KMS-11 (cell line): ENCODE results near the gene SNPH.

Experiments used
- H2AFZ ChIP-seq: fragments of 200-600 bp; sonication (generic); 2 replicates; pipeline ENCODE4 v1.6.1; 2016; ENCODE audit warnings: antibody characterized with exemption, mixed run types, low read depth
- H3K27ac ChIP-seq: fragments of 200-600 bp; sonication (generic); 2 replicates; pipeline ENCODE4 v1.6.1; 2016; ENCODE audit warnings: mild to moderate bottlenecking, mixed run types
- H3K27me3 ChIP-seq: fragments of 200-600 bp; sonication (generic); 2 replicates; pipeline ENCODE4 v1.6.1; 2017; ENCODE audit warnings: mild to moderate bottlenecking, low read depth, mixed run types, moderate library complexity; ENCODE audit not compliant: insufficient read depth
- H3K36me3 ChIP-seq: fragments of 200-600 bp; sonication (generic); 2 replicates; pipeline ENCODE4 v1.6.1; 2017; ENCODE audit warnings: mild to moderate bottlenecking, mixed run types; ENCODE audit not compliant: insufficient read depth
- H3K4me1 ChIP-seq: fragments of 200-600 bp; sonication (generic); 2 replicates; pipeline ENCODE4 v1.6.1; 2016; ENCODE audit warnings: mild to moderate bottlenecking, low read depth, mixed run types; ENCODE audit not compliant: poor library complexity, severe bottlenecking
- H3K4me2 ChIP-seq: fragments of 200-600 bp; sonication (generic); 2 replicates; pipeline ENCODE4 v1.7.0; 2016; ENCODE audit warnings: mild to moderate bottlenecking, mixed run types
- H3K4me3 ChIP-seq: fragments of 200-600 bp; sonication (generic); IDR thresholded peaks from 2 replicates; pipeline ENCODE4 v1.6.1; 2017; ENCODE audit warnings: low read depth, low read length, mixed read lengths; ENCODE audit not compliant: insufficient read depth
- H3K79me2 ChIP-seq: fragments of 200-600 bp; sonication (generic); 2 replicates; pipeline ENCODE4 v1.6.1; 2016; ENCODE audit warnings: low read depth, mixed run types; ENCODE audit not compliant: insufficient read depth
- H3K9ac ChIP-seq: fragments of 200-600 bp; sonication (generic); 2 replicates; pipeline ENCODE4 v1.6.1; 2016; ENCODE audit warnings: mild to moderate bottlenecking, mixed run types
- H4K20me1 ChIP-seq: fragments of 200-600 bp; sonication (generic); 2 replicates; pipeline ENCODE4 v1.6.1; 2016; ENCODE audit warnings: mild to moderate bottlenecking, mixed run types; ENCODE audit not compliant: insufficient read depth
- TF ChIP-seq, protein P1 (sequence below): fragments of 200-600 bp; sonication (generic); conservative IDR thresholded peaks from 2 replicates; pipeline ENCODE4 v1.6.1; 2017; ENCODE audit warnings: low read depth, mild to moderate bottlenecking, antibody characterized with exemption, low read length, moderate library complexity, mixed read lengths

SNPH gene

DNA sequence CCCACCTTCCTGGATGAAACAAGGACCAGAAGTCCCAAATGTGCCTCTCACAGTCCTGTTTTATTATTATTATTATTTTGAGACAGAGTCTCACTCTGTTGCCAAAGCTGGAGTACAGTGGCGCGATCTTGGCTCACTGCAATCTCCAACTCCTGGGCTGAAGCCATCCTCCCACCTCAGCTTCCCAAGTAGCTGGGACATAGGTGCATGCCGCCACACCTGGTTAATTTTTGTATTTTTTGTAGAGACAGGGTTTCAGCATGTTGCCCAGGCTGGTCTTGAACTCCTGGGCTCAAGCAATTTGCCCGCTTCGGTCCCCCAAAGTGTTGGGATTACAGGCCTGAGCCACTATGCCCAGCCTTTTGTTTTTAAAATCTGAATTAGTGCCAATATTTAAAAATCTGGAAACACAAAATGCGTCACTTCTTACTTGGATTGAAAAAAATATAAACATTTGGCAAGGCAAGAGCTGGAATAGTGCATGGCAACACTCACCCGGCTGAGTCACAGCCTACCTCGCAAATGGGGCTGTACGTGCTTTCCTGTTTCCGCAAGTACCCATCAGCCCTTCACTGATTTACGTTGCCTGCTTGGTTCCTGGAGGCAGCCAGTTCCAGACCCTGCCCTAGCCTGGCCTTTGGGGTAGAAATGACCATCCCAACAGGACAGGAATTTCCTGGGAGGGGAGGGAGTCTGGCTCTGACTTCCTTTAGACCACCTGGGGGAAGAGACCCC lies 56.6 kb downstream of the SNPH start:
- H3K36me3 ChIP-seq: no peaks in the 10 kb centered on the region
- no peak overlapping the region for H3K9ac ChIP-seq
- peaks cover 32% of the 10 kb centered on the region for H3K4me1 ChIP-seq
- TF ChIP-seq, protein P1, sequence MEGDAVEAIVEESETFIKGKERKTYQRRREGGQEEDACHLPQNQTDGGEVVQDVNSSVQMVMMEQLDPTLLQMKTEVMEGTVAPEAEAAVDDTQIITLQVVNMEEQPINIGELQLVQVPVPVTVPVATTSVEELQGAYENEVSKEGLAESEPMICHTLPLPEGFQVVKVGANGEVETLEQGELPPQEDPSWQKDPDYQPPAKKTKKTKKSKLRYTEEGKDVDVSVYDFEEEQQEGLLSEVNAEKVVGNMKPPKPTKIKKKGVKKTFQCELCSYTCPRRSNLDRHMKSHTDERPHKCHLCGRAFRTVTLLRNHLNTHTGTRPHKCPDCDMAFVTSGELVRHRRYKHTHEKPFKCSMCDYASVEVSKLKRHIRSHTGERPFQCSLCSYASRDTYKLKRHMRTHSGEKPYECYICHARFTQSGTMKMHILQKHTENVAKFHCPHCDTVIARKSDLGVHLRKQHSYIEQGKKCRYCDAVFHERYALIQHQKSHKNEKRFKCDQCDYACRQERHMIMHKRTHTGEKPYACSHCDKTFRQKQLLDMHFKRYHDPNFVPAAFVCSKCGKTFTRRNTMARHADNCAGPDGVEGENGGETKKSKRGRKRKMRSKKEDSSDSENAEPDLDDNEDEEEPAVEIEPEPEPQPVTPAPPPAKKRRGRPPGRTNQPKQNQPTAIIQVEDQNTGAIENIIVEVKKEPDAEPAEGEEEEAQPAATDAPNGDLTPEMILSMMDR: no peak
- H3K4me2 ChIP-seq: no peak overlapping the region
- H3K27ac ChIP-seq: no peak overlapping the region
- H3K27me3 ChIP-seq: no peaks in the 10 kb centered on the region
- H3K4me3 ChIP-seq: no peak overlapping the region
- H4K20me1 ChIP-seq: no peaks in the 10 kb centered on the region
- peaks cover 24% of the 10 kb centered on the region for H3K79me2 ChIP-seq
- H2AFZ ChIP-seq: no peak overlapping the region

DNA sequence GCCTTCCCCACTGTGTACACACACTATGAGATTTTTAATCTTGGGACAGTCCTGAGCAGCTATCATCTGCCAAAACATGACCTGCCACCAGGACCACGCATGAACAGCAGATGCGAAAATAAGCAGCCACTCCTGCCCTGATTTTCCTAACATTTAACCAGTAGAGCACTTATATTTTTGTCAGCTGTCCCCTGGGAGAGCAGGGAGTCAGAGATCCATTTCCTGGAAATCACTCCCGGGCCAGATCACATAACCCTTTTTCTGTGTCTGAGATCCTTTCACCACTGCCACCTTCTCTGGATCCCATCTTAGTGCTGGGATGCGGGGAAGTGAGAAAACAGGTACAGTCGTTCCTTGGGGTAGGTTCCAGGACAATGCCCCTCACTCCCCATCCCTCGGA lies 57.2 kb downstream of the SNPH start:
- no peaks in the 10 kb centered on the region for H4K20me1 ChIP-seq
- TF ChIP-seq, protein P1: no peak
- H3K4me2 ChIP-seq: no peak overlapping the region
- no peak overlapping the region for H3K27ac ChIP-seq
- no peak overlapping the region for H3K4me3 ChIP-seq
- H2AFZ ChIP-seq: no peak overlapping the region
- H3K27me3 ChIP-seq: no peaks in the 10 kb centered on the region
- no peak overlapping the region for H3K9ac ChIP-seq
- no peaks in the 10 kb centered on the region for H3K36me3 ChIP-seq
- peaks cover 26% of the 10 kb centered on the region for H3K4me1 ChIP-seq
- peaks cover 27% of the 10 kb centered on the region for H3K79me2 ChIP-seq

DNA sequence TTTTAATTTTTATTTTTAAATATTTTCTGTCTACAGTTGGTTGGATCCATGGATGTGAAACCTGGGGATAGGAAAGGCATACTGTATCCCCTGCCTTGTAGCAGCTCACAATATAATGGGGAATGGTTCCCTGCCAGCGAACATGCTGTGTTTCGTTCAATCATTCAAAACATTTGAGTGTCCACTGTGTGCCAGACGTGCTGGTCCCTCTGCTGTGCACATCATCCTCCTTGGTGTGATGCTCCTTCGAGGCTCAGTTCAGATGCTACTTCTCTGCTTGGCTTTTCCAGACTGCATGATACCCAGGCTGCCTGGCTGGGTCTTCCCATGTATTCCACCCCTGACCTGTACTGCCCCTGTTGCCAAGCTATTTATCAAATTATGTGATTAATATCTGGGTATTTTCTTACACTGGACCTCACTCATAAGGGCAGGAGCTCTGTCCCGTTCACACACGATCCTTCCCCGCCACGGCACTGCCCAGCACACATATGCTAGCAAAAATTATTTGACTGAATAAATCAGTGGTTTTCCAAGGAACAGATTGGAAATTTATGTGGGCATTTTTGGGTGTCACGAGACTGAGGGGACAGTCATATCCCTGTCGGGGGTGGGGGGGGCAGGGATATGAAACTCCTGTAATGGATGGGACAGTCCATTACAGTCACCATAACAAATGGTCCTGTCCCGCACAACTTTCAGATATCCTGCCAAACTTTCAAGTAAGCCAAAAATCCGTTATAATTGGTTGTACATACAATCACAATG lies 57.9 kb downstream of the SNPH start:
- no peak overlapping the region for H3K4me3 ChIP-seq
- peak overlapping the region; percentile 80; the same call in 1 of the 2 replicates for H3K4me2 ChIP-seq
- H3K4me1 ChIP-seq: peaks cover 19% of the 10 kb centered on the region
- peaks cover 27% of the 10 kb centered on the region for H3K79me2 ChIP-seq
- no peaks in the 10 kb centered on the region for H4K20me1 ChIP-seq
- H3K36me3 ChIP-seq: no peaks in the 10 kb centered on the region
- TF ChIP-seq, protein P1: no peak
- H3K27me3 ChIP-seq: no peaks in the 10 kb centered on the region
- no peak overlapping the region for H3K27ac ChIP-seq
- H3K9ac ChIP-seq: no peak overlapping the region
- no peak overlapping the region for H2AFZ ChIP-seq

DNA sequence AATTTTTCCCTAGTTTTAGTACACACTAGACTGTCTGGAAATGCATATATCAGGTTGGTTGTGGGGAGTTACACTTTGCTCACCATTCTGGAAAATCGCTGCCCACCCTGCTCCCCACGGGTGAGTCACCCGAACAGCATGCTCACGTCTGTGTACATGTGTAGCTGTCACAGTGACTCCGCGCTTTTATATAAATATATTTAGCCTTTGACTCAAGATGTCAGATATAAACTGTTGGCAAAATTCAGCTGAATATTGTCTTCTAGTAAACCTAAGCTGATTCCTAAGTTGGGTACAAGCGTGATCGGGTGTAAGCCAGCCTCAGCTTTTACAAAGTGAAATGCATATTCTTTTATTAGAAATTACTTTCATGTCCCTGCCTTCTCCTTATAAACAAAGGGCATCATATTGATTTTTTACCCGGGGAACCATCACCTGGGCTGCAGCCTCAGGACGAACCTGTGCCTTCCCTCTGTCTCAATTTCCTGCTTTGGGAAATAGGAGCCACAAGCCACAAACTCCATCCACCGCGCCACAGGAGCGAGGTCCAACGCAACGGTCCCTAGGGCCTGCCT lies 58.6 kb downstream of the SNPH start:
- peak overlapping the region; percentile 80 for H3K4me2 ChIP-seq
- TF ChIP-seq, protein P1: no peak
- no peak overlapping the region for H3K4me3 ChIP-seq
- peak overlapping the region; percentile 92 for H2AFZ ChIP-seq
- H3K27ac ChIP-seq: peak overlapping the region; percentile 98
- H4K20me1 ChIP-seq: no peaks in the 10 kb centered on the region
- peak overlapping the region; percentile 100; the same call in 1 of the 2 replicates for H3K9ac ChIP-seq
- H3K79me2 ChIP-seq: peaks cover 27% of the 10 kb centered on the region
- no peaks in the 10 kb centered on the region for H3K27me3 ChIP-seq
- no peaks in the 10 kb centered on the region for H3K36me3 ChIP-seq
- peaks cover 19% of the 10 kb centered on the region for H3K4me1 ChIP-seq
